ENCODE measurements around the gene FAIM2.

The FAIM2 gene

DNA sequence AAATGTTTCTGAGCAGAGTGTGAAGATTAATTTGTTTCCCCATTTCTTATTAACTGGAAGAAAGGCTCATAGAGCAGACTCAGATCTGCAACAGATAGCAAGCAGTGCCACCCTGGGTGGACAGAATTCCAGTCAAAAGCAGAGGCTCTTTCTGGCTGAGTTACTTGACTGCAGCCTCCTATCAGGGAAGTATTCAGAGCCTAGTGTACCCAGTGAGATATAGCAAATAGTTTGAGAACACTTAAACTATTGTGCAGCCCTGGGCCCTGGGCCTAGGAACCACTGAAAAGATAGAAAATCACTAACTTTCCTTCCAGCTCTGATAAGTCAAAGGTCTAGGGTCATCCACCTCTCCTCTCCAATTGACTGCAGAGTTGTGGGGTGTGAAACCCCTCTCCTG, 35.6 kb upstream of the FAIM2 start:
- DNase-seq, result no peak

DNA sequence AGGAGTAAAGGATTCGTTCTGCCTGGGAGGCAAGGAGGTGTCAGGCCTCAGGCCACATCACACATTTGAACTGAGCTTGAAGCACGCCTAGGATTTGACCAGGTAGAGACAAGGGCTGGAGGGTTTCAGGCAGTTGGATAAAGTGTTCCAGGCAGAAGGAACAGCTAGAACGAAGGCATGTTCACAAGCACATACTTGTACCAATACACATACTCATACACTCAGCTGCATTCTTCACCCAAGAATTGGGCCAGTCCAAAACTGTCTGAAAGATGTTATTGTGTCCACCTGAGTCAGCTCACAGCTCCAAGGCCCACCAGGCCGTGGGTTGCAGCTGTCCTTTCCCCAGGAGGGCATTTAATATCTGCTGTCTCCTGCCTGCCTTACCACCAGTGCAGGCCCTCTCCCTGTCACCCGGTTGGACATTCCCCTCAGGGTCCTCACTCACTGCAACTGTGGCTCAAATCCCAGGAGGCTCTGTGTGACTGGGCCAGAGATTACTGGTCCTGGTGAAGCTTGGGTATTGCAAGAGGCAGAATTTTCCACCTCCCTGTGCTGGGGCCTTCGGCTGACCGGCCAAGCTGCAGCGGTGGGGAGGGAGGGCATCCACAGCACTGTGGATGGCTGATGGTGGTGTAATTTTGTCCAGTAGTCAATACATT, 34.1 kb upstream of the FAIM2 start:
- DNase-seq, result no peak

DNA sequence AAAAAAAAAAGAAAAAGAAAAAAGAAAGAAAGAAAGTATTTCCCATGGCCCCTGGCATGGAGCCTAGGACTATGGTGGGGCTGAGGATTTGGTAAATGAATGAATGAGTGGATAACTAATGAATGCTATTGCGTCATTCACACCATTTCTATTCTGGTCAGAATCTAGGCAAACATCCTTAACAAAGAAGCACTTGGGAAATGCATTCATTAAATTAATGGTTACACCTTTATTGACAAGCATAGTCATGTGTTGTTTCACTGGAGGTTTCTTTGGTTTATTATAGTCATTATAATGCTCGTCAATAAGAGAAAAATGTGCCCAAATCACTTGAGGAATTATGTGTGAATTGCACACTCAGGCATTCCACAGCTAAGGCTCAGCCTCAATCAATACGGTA, 33.2 kb upstream of the FAIM2 start:
- no peak for DNase-seq

DNA sequence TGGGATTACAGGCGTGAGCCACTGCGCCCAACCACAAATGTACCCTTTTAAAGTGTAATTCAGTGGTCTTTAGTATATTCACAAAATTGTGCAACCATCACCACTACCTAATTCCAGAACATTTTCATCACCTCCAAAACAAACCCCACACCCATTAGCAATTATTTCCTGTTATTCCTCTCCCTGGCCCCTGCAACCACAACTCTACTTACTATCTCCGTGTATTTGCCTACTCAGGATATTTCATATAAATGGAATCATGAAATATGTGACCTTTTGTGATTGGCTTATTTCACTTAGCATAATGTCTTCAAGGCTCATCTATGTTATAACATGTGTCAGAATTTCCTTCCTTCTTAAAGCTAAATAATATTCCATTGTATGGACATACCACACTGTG, 30.8 kb upstream of the FAIM2 start:
- no peak for DNase-seq

DNA sequence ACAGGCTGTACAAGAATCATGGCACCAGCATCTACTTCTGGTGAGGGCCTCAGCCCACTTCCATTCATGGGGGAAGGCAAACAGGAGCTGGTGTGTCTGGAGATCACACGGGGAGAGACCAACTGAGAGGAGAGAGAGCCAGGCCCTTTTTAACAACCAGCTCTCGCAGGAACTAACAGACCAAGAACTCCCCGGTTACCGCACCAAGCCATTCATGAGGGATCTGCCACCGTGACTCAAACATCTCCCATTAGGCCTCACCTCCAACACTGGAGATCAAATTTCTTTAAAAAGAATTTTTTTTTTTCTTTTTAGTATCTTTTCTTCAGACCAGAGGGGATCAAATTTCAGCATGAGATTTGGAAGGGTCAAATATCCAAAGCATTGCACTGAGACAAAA, 30.1 kb upstream of the FAIM2 start:
- no peak for DNase-seq

DNA sequence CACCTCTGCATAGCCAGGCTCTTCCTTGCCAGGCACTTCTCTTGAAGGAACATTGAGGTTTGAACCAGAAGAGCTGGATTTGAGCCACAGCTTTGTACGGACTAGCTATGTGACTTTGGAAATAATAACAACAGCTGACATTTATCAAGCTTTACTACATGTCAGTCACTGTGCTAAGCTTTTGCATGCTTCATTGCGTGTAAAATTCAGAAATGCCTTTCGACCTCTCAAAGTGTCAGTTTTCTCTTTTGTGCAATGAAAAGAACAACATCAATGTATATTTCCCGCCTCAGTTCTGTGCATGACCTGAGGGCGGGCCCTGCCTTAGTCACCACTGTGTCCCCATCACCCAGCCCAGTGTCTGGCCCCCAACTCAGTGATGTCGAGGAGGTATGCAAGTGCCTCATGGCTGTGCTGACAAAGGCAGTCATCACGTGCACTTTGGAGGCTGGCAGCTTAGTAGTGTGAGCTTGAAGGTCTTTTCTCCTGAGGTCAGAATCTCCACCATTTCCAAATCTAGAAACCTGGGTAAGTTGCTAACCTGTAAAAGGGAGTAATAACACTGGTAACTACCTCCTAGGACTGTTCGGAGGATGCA, 28.9 kb upstream of the FAIM2 start:
- no peak for DNase-seq

DNA sequence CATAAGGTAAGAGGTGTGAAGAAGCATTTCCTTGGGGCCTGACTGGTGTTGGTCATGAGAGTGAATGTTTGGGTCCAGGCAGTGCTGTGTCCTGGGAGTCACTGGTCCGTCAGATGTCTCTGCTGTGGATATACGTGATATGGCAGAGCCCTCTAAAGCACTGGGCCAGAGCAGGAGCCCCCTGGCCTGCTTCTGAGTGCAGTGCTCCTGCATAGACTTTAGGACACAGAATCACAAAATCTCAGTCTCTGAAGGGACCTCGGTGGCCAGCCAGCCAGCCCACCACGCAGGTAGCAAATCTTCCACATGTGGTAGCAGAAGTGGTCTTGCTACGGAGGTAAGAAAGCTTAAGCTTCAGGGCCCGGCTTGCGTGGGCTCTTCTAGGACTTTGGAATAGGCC, 28.3 kb upstream of the FAIM2 start:
- no peak for DNase-seq

DNA sequence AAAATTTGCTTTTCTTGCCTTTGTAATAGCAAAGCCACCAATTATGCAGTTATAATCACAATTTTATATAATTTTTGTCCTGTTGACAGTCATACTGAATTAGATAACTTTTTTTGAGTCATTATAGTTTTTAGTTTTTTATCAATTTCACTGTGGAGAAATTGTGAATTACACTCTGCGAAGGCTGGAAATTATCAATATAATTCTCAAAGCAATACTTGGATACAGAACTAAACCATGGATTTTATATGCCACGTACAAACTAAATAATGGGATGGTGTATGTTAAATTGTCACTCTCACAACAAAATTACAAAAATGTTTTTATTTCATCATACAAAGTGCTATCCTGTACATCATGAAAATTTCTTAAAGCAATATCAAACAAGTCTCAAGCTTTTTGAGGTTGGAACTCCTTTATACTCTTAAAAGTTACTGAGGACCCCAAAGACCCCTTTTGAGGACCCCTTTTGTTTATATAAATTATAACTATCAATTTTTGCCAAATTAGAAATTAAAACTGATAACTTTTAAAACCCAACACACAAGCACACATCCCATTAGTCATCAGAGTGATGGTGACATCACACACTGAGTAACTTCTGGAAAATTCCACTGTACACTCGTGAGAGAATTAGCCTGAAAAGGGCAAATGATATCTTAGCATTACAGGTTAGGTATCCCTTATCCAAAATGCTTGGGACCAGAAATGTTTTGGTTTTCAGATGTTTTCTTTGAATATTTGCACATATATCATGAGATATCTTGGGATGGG, 27.0 kb upstream of the FAIM2 start:
- no peak for DNase-seq

DNA sequence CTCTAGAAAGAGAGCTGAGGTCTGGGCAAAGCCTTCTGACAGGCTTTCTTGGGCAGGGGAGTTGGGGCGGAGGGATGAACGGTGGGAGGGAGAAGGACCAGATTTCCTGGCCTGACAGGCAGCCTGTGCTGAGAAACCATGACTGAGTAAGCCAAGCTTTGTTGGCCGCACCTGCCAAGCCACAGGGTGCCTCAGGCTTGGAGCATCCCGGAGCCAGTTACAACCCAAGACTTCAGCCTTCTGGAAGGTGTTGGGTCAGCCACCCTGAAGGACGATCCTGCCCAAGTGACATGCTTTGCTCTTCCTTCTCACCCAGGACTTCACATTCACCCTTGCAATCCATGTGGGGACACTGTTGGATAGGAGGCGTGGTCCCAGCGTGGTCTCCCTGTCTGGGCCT, 25.9 kb upstream of the FAIM2 start:
- DNase-seq, result no peak

DNA sequence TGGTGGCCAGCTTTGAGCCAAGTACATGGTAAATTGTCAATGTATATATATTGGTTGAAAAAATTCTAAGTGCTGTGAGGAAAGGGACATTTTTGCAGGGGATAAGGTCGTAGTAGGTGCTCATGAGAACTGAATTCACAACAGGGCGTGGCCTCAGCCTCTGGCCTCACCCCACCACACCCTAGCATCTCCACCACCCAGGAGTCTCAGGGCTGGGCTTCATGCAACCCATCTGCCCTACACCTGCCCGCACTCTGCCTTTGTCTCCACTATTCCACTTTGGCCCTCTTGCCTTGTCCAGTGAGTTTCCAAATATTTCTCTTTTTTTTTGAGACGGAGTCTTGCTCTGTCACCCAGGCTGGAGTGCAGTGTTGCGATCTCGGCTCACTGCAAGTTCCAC, 24.8 kb upstream of the FAIM2 start:
- no peak for DNase-seq

DNA sequence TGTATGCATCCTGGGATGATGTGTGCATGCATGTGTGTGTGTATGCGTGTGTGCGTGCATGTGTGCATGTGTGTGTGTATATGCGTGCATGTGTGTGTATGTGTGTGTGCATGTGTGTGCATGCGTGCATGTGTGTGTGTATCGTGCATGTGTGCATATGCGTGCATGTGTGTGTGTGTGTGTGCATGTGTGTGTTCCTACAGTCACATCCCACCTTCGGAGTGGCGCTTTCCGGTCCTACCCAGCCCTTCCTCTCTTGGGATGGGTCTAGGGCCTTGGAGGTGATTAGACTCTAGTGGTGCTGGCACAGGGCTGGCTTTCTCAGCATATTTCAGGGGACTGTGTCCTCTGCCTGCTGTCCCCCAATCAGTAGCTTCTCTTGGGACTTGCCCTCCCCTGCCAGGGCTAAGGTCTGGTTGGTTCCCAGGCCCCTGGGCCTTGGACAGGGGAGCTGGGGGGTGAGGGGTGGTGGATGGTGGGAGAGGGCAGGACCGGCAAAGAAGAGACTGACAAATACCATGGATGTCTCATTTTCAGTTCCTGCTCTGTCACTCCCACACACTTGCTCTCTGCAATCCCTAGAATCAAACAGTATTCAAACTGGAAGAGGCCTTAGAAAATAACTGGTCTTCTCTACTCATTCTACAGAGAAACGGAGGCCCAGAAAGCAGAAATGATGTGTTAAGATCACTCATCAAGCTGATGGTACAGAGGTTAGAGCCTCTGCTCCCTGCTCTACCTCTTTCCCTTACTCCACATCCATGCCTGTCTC, 21.9 kb upstream of the FAIM2 start:
- no peak for DNase-seq

DNA sequence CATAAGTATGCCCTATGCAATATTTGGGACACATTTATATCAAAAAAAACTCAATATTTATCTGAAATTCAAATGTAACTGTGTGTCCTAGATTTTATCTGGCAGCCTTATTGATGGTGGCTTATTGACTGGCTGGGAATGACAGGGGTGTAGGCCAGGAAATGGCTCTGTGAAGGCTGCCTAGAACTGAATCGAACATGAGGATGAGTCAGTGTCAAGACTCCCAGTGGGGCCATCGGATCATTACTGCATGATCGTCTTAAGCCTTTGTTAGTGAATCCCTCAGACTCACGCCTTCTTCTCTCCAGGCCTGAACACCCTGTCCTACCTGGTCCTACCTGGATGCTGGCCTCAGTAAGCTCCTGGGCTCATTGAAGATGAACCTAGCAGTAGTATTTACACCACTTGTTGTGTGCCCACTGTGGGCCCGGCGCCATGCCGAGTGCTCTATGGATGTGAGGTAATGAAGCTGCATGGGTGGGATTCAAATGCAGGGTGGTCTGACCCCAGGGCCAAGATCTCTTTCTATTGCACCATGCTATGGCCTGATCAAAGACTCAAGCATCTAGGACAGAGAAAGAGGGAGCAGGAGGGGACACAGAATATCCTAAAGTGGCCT, 21.0 kb upstream of the FAIM2 start:
- DNase-seq, result no peak

DNA sequence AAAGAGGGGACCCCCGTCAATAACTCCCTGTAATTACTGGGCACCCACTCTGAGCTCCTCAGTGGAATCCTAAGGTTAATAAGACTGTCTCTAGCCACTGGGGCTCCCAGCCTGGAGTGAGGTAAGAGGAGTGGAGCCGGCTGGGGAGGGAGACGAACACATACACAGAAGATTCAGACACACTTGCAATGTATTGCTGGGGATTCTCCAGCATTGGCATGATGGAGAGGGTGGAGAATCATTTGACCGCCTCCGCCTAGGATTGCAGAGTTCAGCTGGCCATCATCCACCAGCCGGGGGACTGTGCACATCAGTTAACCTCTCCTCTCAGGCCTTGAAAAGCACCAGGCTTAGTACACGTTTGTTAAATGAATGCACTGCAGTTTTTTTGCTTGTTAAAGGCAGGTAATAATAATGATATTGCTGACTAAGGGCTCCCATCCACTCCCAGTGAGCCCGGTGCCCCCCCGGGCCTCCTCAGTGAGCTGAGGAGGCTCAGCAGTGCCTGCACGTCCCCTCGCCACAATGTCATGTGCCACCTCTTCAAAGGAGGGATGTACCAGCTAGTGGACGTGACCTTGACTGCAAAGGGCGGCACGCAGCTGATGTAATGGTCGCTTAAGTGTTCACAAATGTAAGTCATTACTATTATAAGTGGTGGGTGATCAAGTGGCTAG, 20.3 kb upstream of the FAIM2 start:
- DNase-seq, result no peak

DNA sequence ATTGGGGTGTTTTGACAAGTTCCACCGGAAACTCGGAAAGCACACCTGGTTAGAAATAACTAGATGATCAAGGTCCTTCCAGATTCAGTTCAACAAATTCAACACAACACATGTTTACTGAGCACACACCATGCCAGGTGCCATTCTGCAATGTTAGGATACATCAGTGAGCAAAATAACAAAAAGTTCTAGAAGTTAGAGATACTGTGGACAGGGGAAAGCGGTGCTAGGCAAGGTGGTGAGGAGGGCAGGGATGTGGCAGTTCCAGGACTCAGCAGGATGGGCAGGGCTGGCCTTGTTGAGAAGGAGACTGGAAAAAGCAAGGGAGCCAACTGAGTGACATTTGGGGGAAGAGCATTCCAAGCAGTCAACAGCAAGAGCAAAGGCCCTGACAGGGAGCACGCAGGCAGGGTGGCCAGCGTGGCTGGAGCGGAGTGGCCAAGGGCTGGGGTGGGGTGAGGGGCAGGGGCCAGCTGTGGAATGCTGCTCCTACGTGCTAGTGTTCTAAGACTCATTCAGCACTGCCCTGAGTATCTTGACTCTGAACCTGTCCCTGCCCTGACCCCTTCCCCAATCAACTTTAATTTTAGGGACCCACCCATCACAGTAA, 19.4 kb upstream of the FAIM2 start:
- DNase-seq, result no peak

DNA sequence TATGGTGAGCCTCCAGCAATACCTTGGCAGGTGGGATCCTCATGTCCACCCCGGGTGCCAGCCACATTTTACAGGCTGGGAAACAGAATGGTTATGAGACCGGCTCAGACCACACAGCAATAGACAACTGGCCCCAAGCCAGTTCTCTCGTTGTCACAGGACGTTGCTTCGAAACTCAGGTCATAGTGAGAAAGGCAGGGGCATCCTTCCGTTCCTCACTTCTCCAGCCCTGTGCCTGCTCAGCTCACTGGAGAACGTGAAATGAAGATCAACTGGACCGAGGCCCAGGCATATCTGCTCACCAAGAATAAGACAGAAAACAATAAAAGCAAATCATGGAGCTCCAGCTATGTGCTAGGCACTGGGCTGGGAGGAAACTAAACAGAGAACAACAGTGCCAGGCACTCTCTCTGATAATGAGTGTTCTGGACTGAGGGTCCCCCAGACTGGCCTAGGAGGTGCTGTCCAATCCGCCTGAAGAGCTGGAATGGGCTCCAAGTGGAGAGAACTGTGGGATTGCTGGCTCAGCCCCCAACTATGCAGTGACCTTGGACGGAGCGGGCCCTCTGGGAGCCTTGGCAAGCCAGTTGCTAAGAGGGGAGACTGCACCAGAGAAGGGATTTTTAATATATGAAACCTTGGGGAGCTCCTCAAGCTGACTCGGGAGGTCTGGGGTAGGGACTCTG, 18.8 kb upstream of the FAIM2 start:
- DNase-seq, result no peak

DNA sequence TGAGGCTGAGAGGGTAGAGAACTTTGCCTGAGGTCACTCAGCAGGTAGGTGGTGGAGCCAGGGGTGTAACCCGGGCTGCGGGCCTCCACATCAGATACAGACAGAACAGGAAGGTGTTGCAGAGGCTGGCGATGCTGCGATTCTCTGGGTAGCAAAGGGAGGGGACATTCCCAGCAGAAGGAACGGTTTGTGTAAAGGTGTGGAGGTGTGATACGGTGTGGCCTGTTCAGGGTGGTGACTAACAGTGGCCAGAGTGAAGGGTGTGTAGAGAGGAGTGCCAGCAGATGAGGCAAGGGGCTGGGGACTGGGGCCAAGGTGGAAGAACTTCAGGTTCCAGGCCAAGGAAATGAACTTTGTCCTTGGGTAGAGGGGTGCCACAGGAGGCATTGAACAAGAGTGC, 18.2 kb upstream of the FAIM2 start:
- DNase-seq, result no peak

DNA sequence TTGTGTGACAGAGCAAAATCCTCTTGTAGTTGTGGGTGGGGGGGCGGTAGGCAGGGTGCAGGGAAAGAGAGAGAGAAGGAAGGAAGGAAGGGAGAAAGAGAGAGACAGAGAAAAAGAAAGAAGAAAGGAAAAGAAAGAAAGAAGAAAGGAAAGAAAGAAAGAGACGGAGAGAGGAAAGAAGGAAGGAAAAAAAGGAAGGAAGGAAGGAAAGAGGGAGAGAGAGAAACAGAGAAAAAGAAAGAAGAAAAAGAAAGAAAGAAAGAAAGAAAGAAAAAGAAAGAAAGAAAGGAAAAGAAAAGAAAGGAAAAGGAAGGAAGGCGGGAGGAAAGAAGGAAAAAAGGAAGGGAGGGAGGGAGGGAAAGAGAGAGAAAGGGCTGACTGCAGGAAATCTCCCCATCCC, 17.6 kb upstream of the FAIM2 start:
- no peak for DNase-seq

DNA sequence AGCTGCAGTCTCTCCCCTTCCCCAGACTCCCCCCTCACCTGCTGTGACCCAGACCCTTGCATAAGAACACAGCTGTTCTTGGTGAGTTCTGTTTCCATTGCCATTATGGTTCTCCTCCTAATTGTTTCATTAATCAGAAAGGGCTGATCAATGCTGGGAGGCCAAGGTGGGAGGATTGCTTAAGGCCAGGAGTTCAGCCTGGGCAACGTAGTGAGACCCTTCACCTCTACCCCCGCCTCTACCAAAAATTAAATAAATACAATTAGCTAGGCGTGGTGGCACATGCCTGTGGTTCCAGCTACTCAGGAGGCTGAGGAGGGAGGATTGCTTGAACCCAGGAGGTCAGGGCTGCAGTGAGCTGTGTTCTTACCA, 17.2 kb upstream of the FAIM2 start:
- no peak for DNase-seq

DNA sequence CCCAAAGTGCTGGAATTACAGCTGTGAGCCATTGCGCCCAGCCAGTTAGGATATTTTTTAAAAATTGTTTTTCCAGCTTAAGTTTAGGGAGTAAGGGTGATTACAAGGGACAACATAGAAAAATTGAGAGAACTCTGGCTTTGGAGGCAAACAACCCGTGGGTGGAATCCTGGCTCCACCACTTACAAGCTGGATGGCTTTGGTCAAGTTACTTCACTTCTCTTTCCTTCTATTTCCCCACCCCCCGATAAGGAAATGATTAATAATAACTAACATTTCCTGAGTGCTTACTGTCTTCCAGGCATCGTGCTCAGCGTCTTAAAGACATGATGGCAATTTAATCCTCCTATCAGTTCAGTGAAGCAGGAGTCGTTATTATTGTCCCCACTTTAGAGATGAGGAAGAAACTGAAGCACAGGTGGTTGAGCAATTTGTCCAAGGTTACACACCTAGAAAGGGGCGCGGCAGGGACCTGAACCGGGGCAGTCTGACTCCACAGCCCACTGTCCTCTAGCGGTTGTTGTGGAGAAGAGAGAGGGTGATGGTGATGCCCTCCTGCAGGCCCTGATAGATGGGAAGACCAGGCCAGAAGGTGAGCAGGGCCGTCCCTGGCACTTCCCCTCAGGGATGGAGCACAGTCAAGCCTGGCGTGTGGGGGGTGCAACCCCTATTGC, 16.7 kb upstream of the FAIM2 start:
- no peak for DNase-seq

DNA sequence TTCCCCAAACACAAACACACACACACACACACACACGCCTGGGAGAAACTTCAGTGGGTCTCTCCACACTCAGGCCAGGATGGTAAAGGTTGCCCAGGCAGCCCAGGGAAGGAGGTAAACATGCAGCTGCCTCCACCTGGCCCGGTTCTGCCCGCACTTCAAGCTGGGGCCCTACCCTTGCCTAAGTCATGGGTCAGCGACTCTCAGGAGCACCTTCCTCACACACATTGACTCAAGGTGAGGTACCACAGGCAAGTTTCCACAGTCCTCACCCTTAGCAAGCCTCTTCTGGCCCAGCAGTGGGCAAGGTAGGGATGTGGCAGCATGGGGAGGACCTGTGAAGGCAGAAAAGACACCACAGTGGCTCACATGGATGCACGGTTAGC, 14.1 kb upstream of the FAIM2 start:
- peak; percentile 28 for DNase-seq

DNA sequence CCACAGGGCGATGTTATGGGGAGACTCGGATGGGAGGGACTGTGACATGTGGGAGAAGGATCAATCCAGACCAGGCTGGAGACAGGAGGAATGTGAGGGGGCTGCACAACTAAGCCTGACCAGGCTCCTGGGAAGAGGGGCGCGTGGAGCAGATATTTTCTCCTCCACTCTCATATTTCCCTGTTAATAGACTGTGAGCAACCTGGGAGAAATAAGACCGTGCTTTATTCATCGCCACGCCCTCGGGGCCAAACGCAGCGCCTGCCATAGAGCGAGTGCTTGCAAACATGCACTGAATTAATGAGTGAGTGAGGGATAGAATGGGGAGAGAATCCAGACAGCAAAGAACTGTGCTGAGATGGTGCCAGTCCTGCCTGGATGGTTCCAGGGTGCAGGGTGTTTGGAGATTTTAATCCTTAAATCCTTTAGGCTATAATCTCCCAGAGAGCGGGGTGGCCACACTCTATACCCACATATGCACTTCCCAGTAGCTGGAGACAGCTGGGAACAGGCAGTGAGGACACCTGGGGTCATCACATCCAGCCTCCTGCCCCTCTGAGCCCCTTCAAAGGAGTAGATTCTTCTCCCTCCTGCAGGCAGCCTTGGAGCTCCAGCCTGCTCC, 13.6 kb upstream of the FAIM2 start:
- no peak for DNase-seq

All from NCI-H510A (cell line).